ENCODE measurements around the gene HRCT1.

HRCT1 gene

GRCh38 chr9:35940458-35941407 is 34.7 kb downstream of the HRCT1 start:
- no peak for DNase-seq (ENCODE audit: low read depth in 2 of 2, low spot score in 1 of 2)

GRCh38 chr9:35942286-35942685 is 36.3 kb downstream of the HRCT1 start:
- DNase-seq (ENCODE audit: low read depth in 2 of 2, low spot score in 1 of 2): no peak

- DNase-seq (ENCODE audit: low read depth in 2 of 2, low spot score in 1 of 2): no peak
Measured at GRCh38 chr9:35944173-35944572, 38.2 kb downstream of the HRCT1 start.

- DNase-seq (ENCODE audit: low read depth in 2 of 2, low spot score in 1 of 2): no peak
Measured at GRCh38 chr9:35944841-35945240, 38.8 kb downstream of the HRCT1 start.

- peak; percentile 4 to 29 for DNase-seq (ENCODE audit: low read depth in 2 of 2, low spot score in 1 of 2)
Measured at GRCh38 chr9:35945341-35946018, 39.5 kb downstream of the HRCT1 start.

GRCh38 chr9:35948451-35948850 is 42.4 kb downstream of the HRCT1 start:
- no peak for DNase-seq (ENCODE audit: low read depth in 2 of 2, low spot score in 1 of 2)

- no peak for DNase-seq (ENCODE audit: low read depth in 2 of 2, low spot score in 1 of 2)
Measured at GRCh38 chr9:35948901-35949318, 42.9 kb downstream of the HRCT1 start.

GRCh38 chr9:35951736-35952135 is 45.7 kb downstream of the HRCT1 start:
- no peak for DNase-seq (ENCODE audit: low read depth in 2 of 2, low spot score in 1 of 2)

GRCh38 chr9:35952526-35953191 is 46.7 kb downstream of the HRCT1 start:
- no peak for DNase-seq (ENCODE audit: low read depth in 2 of 2, low spot score in 1 of 2)

- no peak for DNase-seq (ENCODE audit: low read depth in 2 of 2, low spot score in 1 of 2)
Measured at GRCh38 chr9:35954942-35955546, 49.0 kb downstream of the HRCT1 start.

- DNase-seq (ENCODE audit: low read depth in 2 of 2, low spot score in 1 of 2): no peak
Measured at GRCh38 chr9:35956651-35957050, 50.6 kb downstream of the HRCT1 start.
